ENCODE results near the gene SSTR5.

The SSTR5 gene

GRCh38 chr16:1039762-1040161, 32.8 kb upstream of the SSTR5 start:
- no peak for DNase-seq (ENCODE audit: low read depth in 3 of 3)

GRCh38 chr16:1040346-1040745, 32.2 kb upstream of the SSTR5 start:
- DNase-seq (ENCODE audit: low read depth in 3 of 3) = no peak

GRCh38 chr16:1042049-1042744, 30.4 kb upstream of the SSTR5 start:
- DNase-seq (ENCODE audit: low read depth in 3 of 3) = no peak

- DNase-seq (ENCODE audit: low read depth in 3 of 3) = no peak
Observed at GRCh38 chr16:1042866-1043265, 29.7 kb upstream of the SSTR5 start.

GRCh38 chr16:1043881-1044451, 28.6 kb upstream of the SSTR5 start:
- no peak for DNase-seq (ENCODE audit: low read depth in 3 of 3)

GRCh38 chr16:1044460-1045309, 27.9 kb upstream of the SSTR5 start:
- DNase-seq (ENCODE audit: low read depth in 3 of 3) = no peak

- no peak for DNase-seq (ENCODE audit: low read depth in 3 of 3)
Observed at GRCh38 chr16:1045310-1045992, 27.1 kb upstream of the SSTR5 start.

- no peak for DNase-seq (ENCODE audit: low read depth in 3 of 3)
Observed at GRCh38 chr16:1045993-1046911, 26.3 kb upstream of the SSTR5 start.

GRCh38 chr16:1047123-1047522, 25.4 kb upstream of the SSTR5 start:
- DNase-seq (ENCODE audit: low read depth in 3 of 3) = no peak

GRCh38 chr16:1047801-1048200, 24.7 kb upstream of the SSTR5 start:
- DNase-seq (ENCODE audit: low read depth in 3 of 3) = no peak

- DNase-seq (ENCODE audit: low read depth in 3 of 3) = peak in 2 of 3 experiments; percentile 11 to 44
Observed at GRCh38 chr16:1048442-1049112, 24.0 kb upstream of the SSTR5 start.

- DNase-seq (ENCODE audit: low read depth in 3 of 3) = no peak
Observed at GRCh38 chr16:1049113-1049975, 23.2 kb upstream of the SSTR5 start.

- no peak for DNase-seq (ENCODE audit: low read depth in 3 of 3)
Observed at GRCh38 chr16:1049976-1050247, 22.6 kb upstream of the SSTR5 start.

- DNase-seq (ENCODE audit: low read depth in 3 of 3) = no peak
Observed at GRCh38 chr16:1050516-1050915, 22.0 kb upstream of the SSTR5 start.

- no peak for DNase-seq (ENCODE audit: low read depth in 3 of 3)
Observed at GRCh38 chr16:1050921-1051320, 21.6 kb upstream of the SSTR5 start.

GRCh38 chr16:1051446-1051845, 21.1 kb upstream of the SSTR5 start:
- no peak for DNase-seq (ENCODE audit: low read depth in 3 of 3)

GRCh38 chr16:1052721-1053120, 19.8 kb upstream of the SSTR5 start:
- no peak for DNase-seq (ENCODE audit: low read depth in 3 of 3)

- DNase-seq (ENCODE audit: low read depth in 3 of 3) = no peak
Observed at GRCh38 chr16:1053121-1053521, 19.4 kb upstream of the SSTR5 start.

GRCh38 chr16:1053700-1054368, 18.7 kb upstream of the SSTR5 start:
- DNase-seq (ENCODE audit: low read depth in 3 of 3) = no peak
